IMR-90 (cell line): Measurements from ENCODE around the gene DHH.

Experiments used
- BHLHE40 ChIP-seq: fragments of 150-350 bp; IDR thresholded peaks from 2 replicates; pipeline ENCODE4 v1.6.1; 2016; ENCODE audit warnings: mild to moderate bottlenecking, low read depth, low read length
- CEBPB ChIP-seq: IDR thresholded peaks from 2 replicates; pipeline ENCODE4 v1.6.1; 2012; ENCODE audit warnings: low read depth, low read length, improper control_type of control experiment
- CHD1 ChIP-seq: IDR thresholded peaks from 2 replicates; pipeline ENCODE4 v1.6.1; 2012; ENCODE audit warnings: low read depth, low read length, improper control_type of control experiment
- MAFK ChIP-seq: IDR thresholded peaks from 2 replicates; pipeline ENCODE4 v1.6.1; 2012; ENCODE audit warnings: low read depth, low read length, improper control_type of control experiment
- MAZ ChIP-seq: IDR thresholded peaks from 2 replicates; pipeline ENCODE4 v1.6.1; 2012; ENCODE audit warnings: low read depth, mild to moderate bottlenecking, low read length, improper control_type of control experiment, moderate library complexity, borderline replicate concordance
- MXI1 ChIP-seq: IDR thresholded peaks from 2 replicates; pipeline ENCODE4 v1.6.1; 2012; ENCODE audit warnings: low read depth, mild to moderate bottlenecking, low read length, moderate library complexity, borderline replicate concordance
- POLR2A ChIP-seq: IDR thresholded peaks from 2 replicates; pipeline ENCODE4 v1.6.1; 2012; ENCODE audit warnings: mild to moderate bottlenecking, low read depth, low read length
- RAD21 ChIP-seq: IDR thresholded peaks from 2 replicates; pipeline ENCODE4 v1.6.1; 2012; ENCODE audit warnings: low read length, improper control_type of control experiment
- RCOR1 ChIP-seq: IDR thresholded peaks from 2 replicates; pipeline ENCODE4 v1.6.1; 2012; ENCODE audit warnings: mild to moderate bottlenecking, low read length, improper control_type of control experiment; ENCODE audit not compliant: insufficient replicate concordance
- RFX5 ChIP-seq: IDR thresholded peaks from 2 replicates; pipeline ENCODE4 v1.8.0; 2012; ENCODE audit warnings: low read depth, mild to moderate bottlenecking, low read length, moderate library complexity
- SMC3 ChIP-seq: fragments of 150-350 bp; IDR thresholded peaks from 2 replicates; pipeline ENCODE4 v1.6.1; 2016; ENCODE audit warnings: low read depth, mild to moderate bottlenecking, antibody characterized with exemption, low read length, moderate library complexity
- TF ChIP-seq, protein P1 (sequence below): conservative IDR thresholded peaks from 2 replicates; pipeline ENCODE4 v1.5.1; 2012; ENCODE audit warnings: mild to moderate bottlenecking, low read depth, low read length, improper control_type of control experiment
- TF ChIP-seq, protein P2 (sequence below): fragments of 150-350 bp; IDR thresholded peaks from 2 replicates; pipeline ENCODE4 v1.6.1; 2016; ENCODE audit warnings: low read depth, mild to moderate bottlenecking, low read length, moderate library complexity, borderline replicate concordance
- TF ChIP-seq, protein P3 (sequence below): fragments of 150-350 bp; IDR thresholded peaks from 2 replicates; pipeline ENCODE4 v1.6.1; 2017; ENCODE audit warnings: mild to moderate bottlenecking, antibody characterized with exemption, low read length, low read depth

DNA sequence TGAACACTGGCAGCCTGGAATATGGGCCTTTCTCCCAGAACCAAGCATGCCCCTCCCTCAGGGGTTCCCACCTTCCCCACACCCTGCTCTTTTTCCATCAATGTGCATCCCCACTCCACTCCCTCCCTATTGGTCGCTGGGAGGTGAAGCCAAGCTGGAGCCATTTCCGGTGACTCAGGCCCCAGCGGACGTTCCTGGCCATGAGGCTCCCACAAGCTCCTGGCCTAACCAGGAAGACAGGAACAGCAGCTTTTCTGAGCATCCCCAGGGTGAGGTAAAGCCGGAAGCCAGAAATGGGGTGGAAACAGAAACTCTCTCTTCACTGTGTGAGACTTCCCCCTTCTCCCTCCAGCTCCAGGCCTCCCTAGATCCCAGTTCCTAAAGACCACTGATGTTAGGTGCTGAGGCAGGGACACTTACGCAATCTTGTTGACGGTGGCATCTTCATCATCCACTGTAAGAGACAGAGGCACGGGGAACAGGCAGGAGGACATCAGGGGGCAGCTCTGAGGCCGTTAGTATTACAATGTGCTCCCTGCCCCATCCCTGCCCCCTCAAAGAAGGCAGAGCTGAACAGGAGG is 11.0 kb upstream of the DHH start:
- TF ChIP-seq, protein P1, sequence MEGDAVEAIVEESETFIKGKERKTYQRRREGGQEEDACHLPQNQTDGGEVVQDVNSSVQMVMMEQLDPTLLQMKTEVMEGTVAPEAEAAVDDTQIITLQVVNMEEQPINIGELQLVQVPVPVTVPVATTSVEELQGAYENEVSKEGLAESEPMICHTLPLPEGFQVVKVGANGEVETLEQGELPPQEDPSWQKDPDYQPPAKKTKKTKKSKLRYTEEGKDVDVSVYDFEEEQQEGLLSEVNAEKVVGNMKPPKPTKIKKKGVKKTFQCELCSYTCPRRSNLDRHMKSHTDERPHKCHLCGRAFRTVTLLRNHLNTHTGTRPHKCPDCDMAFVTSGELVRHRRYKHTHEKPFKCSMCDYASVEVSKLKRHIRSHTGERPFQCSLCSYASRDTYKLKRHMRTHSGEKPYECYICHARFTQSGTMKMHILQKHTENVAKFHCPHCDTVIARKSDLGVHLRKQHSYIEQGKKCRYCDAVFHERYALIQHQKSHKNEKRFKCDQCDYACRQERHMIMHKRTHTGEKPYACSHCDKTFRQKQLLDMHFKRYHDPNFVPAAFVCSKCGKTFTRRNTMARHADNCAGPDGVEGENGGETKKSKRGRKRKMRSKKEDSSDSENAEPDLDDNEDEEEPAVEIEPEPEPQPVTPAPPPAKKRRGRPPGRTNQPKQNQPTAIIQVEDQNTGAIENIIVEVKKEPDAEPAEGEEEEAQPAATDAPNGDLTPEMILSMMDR: no peak
- TF ChIP-seq MXI1: no peak
- TF ChIP-seq RCOR1: no peak
- TF ChIP-seq MAFK: no peak
- no peak for TF ChIP-seq MAZ
- TF ChIP-seq POLR2A: no peak
- no peak for TF ChIP-seq CHD1
- TF ChIP-seq, protein P2, sequence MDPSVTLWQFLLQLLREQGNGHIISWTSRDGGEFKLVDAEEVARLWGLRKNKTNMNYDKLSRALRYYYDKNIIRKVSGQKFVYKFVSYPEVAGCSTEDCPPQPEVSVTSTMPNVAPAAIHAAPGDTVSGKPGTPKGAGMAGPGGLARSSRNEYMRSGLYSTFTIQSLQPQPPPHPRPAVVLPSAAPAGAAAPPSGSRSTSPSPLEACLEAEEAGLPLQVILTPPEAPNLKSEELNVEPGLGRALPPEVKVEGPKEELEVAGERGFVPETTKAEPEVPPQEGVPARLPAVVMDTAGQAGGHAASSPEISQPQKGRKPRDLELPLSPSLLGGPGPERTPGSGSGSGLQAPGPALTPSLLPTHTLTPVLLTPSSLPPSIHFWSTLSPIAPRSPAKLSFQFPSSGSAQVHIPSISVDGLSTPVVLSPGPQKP: no peak
- peak; percentile 81 for TF ChIP-seq CEBPB
- no peak for TF ChIP-seq BHLHE40
- no peak for TF ChIP-seq RFX5
- no peak for TF ChIP-seq SMC3
- TF ChIP-seq RAD21: no peak
- TF ChIP-seq, protein P3, sequence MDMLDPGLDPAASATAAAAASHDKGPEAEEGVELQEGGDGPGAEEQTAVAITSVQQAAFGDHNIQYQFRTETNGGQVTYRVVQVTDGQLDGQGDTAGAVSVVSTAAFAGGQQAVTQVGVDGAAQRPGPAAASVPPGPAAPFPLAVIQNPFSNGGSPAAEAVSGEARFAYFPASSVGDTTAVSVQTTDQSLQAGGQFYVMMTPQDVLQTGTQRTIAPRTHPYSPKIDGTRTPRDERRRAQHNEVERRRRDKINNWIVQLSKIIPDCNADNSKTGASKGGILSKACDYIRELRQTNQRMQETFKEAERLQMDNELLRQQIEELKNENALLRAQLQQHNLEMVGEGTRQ: no peak
